Upper lobe of left lung (tissue), 6 donors: ENCODE measurements around the gene TMPRSS4. TPM values are rescaled to one million over a fixed set of nuclear protein-coding genes. Genes with fewer than 3 reads are reported as not detected.

Source experiments
- ATAC-seq, 2 donors: fragments of 200-7000 bp; cut with Tn5 transposase; one replicate each; pipeline ENCODE4 v1.9.1; 2022; ENCODE audit warnings: mild to moderate bottlenecking in 2 of 2, moderate library complexity in 2 of 2; ENCODE audit not compliant: low FRiP score in 2 of 2
- DNase-seq, 2 donors: peaks; one replicate each; pipeline ENCODE4 v3.0.0-alpha.2; 2019 to 2020
- H3K27ac ChIP-seq, 4 donors: fragments of 200-600 bp; sonication (generic); one replicate each; pipeline ENCODE4 v1.5.1; 2016 to 2019
- H3K27me3 ChIP-seq, 4 donors: fragments of 200-600 bp; sonication (generic); one replicate each; pipeline ENCODE4 v1.5.1; 2017 to 2019
- H3K36me3 ChIP-seq, 4 donors: fragments of 200-600 bp; sonication (generic); one replicate each; pipeline ENCODE4 v1.5.1; 2016 to 2019
- H3K4me1 ChIP-seq, 4 donors: fragments of 200-600 bp; sonication (generic); one replicate each; pipeline ENCODE4 v1.5.1; 2018 to 2019
- H3K4me3 ChIP-seq, 4 donors: fragments of 200-600 bp; sonication (generic); one replicate each; pipeline ENCODE4 v1.5.1; 2017 to 2019; ENCODE audit warnings: mild to moderate bottlenecking in 2 of 4, moderate library complexity in 1 of 4
- H3K9me3 ChIP-seq, 4 donors: fragments of 200-600 bp; sonication (generic); one replicate each; pipeline ENCODE4 v1.5.1; 2018 to 2019
- CTCF ChIP-seq, 6 experiments: fragments of 450-650 bp in 4 of 6; fragments of 200-600 bp in 2 of 6; sonication (generic) in 2 of 6; IDR thresholded peaks; one replicate each; pipeline ENCODE4 v1.5.1; 2016 to 2019; ENCODE audit warnings: antibody characterized with exemption in 6 of 6
- EP300 ChIP-seq, 4 donors: sonication (generic); formaldehyde crosslinking; IDR thresholded peaks; one replicate each; pipeline ENCODE4 v1.5.1; 2017; ENCODE audit warnings: antibody characterized with exemption in 4 of 4, control low read depth in 2 of 4
- POLR2A ChIP-seq, 4 donors: fragments of 450-650 bp; IDR thresholded peaks; one replicate each; pipeline ENCODE4 v1.5.1; 2016 to 2017; ENCODE audit warnings: antibody characterized with exemption in 4 of 4, mild to moderate bottlenecking in 2 of 4
- POLR2AphosphoS5 ChIP-seq, 2 donors: sonication (generic); formaldehyde crosslinking; IDR thresholded peaks; one replicate each; pipeline ENCODE4 v1.5.1; 2017; ENCODE audit warnings: antibody characterized with exemption in 2 of 2
- WGBS, 2 donors: methylation state at CpG; one replicate each; pipeline ENCODE4 v1.1.5; 2017 to 2018; 5-methylcytosine and 5-hydroxymethylcytosine counted together
- total RNA-seq, 6 donors: library from RNA; depleted of rRNA in 4 of 6; stranded (reverse); fragments of >200 nt in 4 of 6; gene quantifications; one replicate each; pipeline versions ENCODE4 v1.1.0 to v1.2.1, GENCODE V29; 2016 to 2021
- donor health status: DM: no; HTN: no; CAD: no; lungs with moderate emphysema.
- donor health status: DM: no; HTN: yes; CAD: no; lungs with severe emphysema.

Gene TMPRSS4
- total RNA-seq, 6 donors from 2014 or later: 1.6 to 14.3 (median 3.1) TPM

- Histone ChIP-seq H3K27ac (no peak overlapping the region), H3K9me3 (no peaks in the 10 kb centered on the region), H3K4me1 (peaks cover 0 to 3% (median 0%) of the 10 kb centered on the region in 4 donors), H3K27me3 (no peaks in the 10 kb centered on the region), H3K4me3 (no peak overlapping the region), H3K36me3 (no peaks in the 10 kb centered on the region)
- no peak for TF ChIP-seq POLR2A (IDR thresholded peaks at IDR 0.05)
- no peak for TF ChIP-seq POLR2AphosphoS5 (IDR thresholded peaks at IDR 0.05)
- TF ChIP-seq CTCF (IDR thresholded peaks at IDR 0.05): no peak
- TF ChIP-seq EP300 (IDR thresholded peaks at IDR 0.05): no peak
- DNase-seq (no peak), ATAC-seq (no peak)
- WGBS, 2 donors: 78 to 88% methylated on average over 7 of the region's 7 CpGs
Observed at GRCh38 chr11:118126082-118126838, 49.4 kb downstream of the TMPRSS4 start.

GRCh38 chr11:118128310-118128709 lies 51.4 kb downstream of the TMPRSS4 start:
- WGBS, 2 donors: 59 to 64% methylated on average over 4 of the region's 4 CpGs
- DNase-seq: no peak

GRCh38 chr11:118128721-118129470 lies 52.0 kb downstream of the TMPRSS4 start:
- H3K4me3 ChIP-seq: no peak overlapping the region
- 65 to 74% methylated on average over 11 of the region's 11 CpGs for WGBS, 2 donors
- H3K27me3 ChIP-seq: no peaks in the 10 kb centered on the region
- peaks cover 0 to 3% (median 0%) of the 10 kb centered on the region in 4 donors for H3K4me1 ChIP-seq
- no peak overlapping the region for H3K27ac ChIP-seq
- H3K9me3 ChIP-seq: no peaks in the 10 kb centered on the region
- peak in 1 of 2 donors; percentile 66 for ATAC-seq
- TF ChIP-seq POLR2AphosphoS5 (IDR thresholded peaks at IDR 0.05) (no peak), CTCF (IDR thresholded peaks at IDR 0.05) (no peak), POLR2A (IDR thresholded peaks at IDR 0.05) (no peak), EP300 (IDR thresholded peaks at IDR 0.05) (no peak)
- no peaks in the 10 kb centered on the region for H3K36me3 ChIP-seq
- DNase-seq: no peak

More at GRCh38 chr11:118128310-118128709, 51.4 kb downstream of the TMPRSS4 start:
- H3K9me3 ChIP-seq: no peaks in the 10 kb centered on the region
- peaks cover 0 to 3% (median 0%) of the 10 kb centered on the region in 4 donors for H3K4me1 ChIP-seq
- H3K36me3 ChIP-seq: no peaks in the 10 kb centered on the region
- H3K27me3 ChIP-seq: no peaks in the 10 kb centered on the region
- no peak overlapping the region for H3K27ac ChIP-seq
- TF ChIP-seq EP300 (IDR thresholded peaks at IDR 0.05) (no peak), POLR2A (IDR thresholded peaks at IDR 0.05) (no peak), POLR2AphosphoS5 (IDR thresholded peaks at IDR 0.05) (no peak), CTCF (IDR thresholded peaks at IDR 0.05) (no peak)
- ATAC-seq: no peak
- H3K4me3 ChIP-seq: no peak overlapping the region

GRCh38 chr11:118129471-118130172 lies 52.7 kb downstream of the TMPRSS4 start:
- H3K27ac ChIP-seq: no peak overlapping the region
- H3K9me3 ChIP-seq: no peaks in the 10 kb centered on the region
- DNase-seq (no peak), ATAC-seq (peak in 1 of 2 donors; percentile 36)
- H3K4me3 ChIP-seq: no peak overlapping the region
- WGBS, 2 donors: 56% methylated on average over 6 of the region's 6 CpGs
- no peak for TF ChIP-seq POLR2AphosphoS5 (IDR thresholded peaks at IDR 0.05)
- no peak for TF ChIP-seq POLR2A (IDR thresholded peaks at IDR 0.05)
- no peak for TF ChIP-seq EP300 (IDR thresholded peaks at IDR 0.05)
- TF ChIP-seq CTCF (IDR thresholded peaks at IDR 0.05): no peak
- H3K4me1 ChIP-seq: peaks cover 0 to 3% (median 0%) of the 10 kb centered on the region in 4 donors
- H3K36me3 ChIP-seq: no peaks in the 10 kb centered on the region
- no peaks in the 10 kb centered on the region for H3K27me3 ChIP-seq
